ENCODE results near the gene RAD23B. TPM values are rescaled to one million over a fixed set of nuclear protein-coding genes. Genes with fewer than 3 reads are reported as not detected.

Gene RAD23B
- total and polyA plus RNA-seq, 2 of the 13 experiments (the other 11 are each of a cell fraction or from before 2014, with no cell fraction given), result 133 to 156 TPM

- TF ChIP-seq MZF1 (CRISPR knock-in tag; IDR thresholded peaks at IDR 0.05; ENCODE audit: borderline replicate concordance) (no peak), ZBTB7B (CRISPR knock-in tag; IDR thresholded peaks at IDR 0.05) (no peak; the same call in 1 of the 2 replicates), ARHGAP35 (CRISPR knock-in tag; IDR thresholded peaks at IDR 0.05; ENCODE audit: borderline replicate concordance) (no peak), ZNF430 (CRISPR knock-in tag; IDR thresholded peaks at IDR 0.05) (no peak), NFE2L1 (CRISPR knock-in tag; IDR thresholded peaks at IDR 0.05; ENCODE audit: borderline replicate concordance) (no peak), ZBTB20 (CRISPR knock-in tag; IDR thresholded peaks at IDR 0.05; ENCODE audit: borderline replicate concordance, low read depth) (no peak), GABPB1 (CRISPR knock-in tag; IDR thresholded peaks at IDR 0.05) (no peak), HMG20B (CRISPR knock-in tag; conservative IDR thresholded peaks at IDR 0.05) (peak; percentile 79), RXRA (CRISPR knock-in tag; IDR thresholded peaks at IDR 0.05) (no peak), USF2 (IDR thresholded peaks at IDR 0.05; ENCODE audit: low read depth, low read length) (no peak), USF2 (CRISPR knock-in tag; IDR thresholded peaks at IDR 0.05; ENCODE audit: borderline replicate concordance) (no peak)
- TF ChIP-seq, protein P1, sequence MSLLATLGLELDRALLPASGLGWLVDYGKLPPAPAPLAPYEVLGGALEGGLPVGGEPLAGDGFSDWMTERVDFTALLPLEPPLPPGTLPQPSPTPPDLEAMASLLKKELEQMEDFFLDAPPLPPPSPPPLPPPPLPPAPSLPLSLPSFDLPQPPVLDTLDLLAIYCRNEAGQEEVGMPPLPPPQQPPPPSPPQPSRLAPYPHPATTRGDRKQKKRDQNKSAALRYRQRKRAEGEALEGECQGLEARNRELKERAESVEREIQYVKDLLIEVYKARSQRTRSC (CRISPR knock-in tag; IDR thresholded peaks at IDR 0.05; ENCODE audit: low read depth), result no peak
- TF ChIP-seq, protein P2, sequence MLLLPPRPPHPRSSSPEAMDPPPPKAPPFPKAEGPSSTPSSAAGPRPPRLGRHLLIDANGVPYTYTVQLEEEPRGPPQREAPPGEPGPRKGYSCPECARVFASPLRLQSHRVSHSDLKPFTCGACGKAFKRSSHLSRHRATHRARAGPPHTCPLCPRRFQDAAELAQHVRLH (CRISPR knock-in tag; IDR thresholded peaks at IDR 0.05; ENCODE audit: borderline replicate concordance, low read depth), result no peak
- TF ChIP-seq, protein P3, sequence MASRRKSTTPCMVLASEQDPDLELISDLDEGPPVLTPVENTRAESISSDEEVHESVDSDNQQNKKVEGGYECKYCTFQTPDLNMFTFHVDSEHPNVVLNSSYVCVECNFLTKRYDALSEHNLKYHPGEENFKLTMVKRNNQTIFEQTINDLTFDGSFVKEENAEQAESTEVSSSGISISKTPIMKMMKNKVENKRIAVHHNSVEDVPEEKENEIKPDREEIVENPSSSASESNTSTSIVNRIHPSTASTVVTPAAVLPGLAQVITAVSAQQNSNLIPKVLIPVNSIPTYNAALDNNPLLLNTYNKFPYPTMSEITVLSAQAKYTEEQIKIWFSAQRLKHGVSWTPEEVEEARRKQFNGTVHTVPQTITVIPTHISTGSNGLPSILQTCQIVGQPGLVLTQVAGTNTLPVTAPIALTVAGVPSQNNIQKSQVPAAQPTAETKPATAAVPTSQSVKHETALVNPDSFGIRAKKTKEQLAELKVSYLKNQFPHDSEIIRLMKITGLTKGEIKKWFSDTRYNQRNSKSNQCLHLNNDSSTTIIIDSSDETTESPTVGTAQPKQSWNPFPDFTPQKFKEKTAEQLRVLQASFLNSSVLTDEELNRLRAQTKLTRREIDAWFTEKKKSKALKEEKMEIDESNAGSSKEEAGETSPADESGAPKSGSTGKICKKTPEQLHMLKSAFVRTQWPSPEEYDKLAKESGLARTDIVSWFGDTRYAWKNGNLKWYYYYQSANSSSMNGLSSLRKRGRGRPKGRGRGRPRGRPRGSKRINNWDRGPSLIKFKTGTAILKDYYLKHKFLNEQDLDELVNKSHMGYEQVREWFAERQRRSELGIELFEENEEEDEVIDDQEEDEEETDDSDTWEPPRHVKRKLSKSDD (CRISPR knock-in tag; IDR thresholded peaks at IDR 0.05; ENCODE audit: low read depth), result no peak
- TF ChIP-seq, protein P4, sequence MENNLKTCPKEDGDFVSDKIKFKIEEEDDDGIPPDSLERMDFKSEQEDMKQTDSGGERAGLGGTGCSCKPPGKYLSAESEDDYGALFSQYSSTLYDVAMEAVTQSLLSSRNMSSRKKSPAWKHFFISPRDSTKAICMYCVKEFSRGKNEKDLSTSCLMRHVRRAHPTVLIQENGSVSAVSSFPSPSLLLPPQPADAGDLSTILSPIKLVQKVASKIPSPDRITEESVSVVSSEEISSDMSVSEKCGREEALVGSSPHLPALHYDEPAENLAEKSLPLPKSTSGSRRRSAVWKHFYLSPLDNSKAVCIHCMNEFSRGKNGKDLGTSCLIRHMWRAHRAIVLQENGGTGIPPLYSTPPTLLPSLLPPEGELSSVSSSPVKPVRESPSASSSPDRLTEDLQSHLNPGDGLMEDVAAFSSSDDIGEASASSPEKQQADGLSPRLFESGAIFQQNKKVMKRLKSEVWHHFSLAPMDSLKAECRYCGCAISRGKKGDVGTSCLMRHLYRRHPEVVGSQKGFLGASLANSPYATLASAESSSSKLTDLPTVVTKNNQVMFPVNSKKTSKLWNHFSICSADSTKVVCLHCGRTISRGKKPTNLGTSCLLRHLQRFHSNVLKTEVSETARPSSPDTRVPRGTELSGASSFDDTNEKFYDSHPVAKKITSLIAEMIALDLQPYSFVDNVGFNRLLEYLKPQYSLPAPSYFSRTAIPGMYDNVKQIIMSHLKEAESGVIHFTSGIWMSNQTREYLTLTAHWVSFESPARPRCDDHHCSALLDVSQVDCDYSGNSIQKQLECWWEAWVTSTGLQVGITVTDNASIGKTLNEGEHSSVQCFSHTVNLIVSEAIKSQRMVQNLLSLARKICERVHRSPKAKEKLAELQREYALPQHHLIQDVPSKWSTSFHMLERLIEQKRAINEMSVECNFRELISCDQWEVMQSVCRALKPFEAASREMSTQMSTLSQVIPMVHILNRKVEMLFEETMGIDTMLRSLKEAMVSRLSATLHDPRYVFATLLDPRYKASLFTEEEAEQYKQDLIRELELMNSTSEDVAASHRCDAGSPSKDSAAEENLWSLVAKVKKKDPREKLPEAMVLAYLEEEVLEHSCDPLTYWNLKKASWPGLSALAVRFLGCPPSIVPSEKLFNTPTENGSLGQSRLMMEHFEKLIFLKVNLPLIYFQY (CRISPR knock-in tag; IDR thresholded peaks at IDR 0.05; ENCODE audit: borderline replicate concordance), result no peak
- TF ChIP-seq, protein P5, sequence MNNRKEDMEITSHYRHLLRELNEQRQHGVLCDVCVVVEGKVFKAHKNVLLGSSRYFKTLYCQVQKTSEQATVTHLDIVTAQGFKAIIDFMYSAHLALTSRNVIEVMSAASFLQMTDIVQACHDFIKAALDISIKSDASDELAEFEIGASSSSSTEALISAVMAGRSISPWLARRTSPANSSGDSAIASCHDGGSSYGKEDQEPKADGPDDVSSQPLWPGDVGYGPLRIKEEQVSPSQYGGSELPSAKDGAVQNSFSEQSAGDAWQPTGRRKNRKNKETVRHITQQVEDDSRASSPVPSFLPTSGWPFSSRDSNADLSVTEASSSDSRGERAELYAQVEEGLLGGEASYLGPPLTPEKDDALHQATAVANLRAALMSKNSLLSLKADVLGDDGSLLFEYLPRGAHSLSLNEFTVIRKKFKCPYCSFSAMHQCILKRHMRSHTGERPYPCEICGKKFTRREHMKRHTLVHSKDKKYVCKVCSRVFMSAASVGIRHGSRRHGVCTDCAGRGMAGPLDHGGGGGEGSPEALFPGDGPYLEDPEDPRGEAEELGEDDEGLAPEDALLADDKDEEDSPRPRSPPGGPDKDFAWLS (CRISPR knock-in tag; IDR thresholded peaks at IDR 0.05; ENCODE audit: borderline replicate concordance), result no peak
Observed at GRCh38 chr9:107367727-107368502, 84.8 kb downstream of the RAD23B start (continued).

All from HepG2 (cell line).